HT1080 (cell line): ENCODE measurements around the gene CCL3. TPM values are rescaled to one million over a fixed set of nuclear protein-coding genes. Genes with fewer than 3 reads are reported as not detected.
A peak's percentile ranks its signal among the peaks of the same experiment; 100 is the strongest.
"Not testable (repeated sequence)": the region's sequence is repeated elsewhere in the genome, so short reads cannot be mapped to it uniquely, and the experiment has no call there.

Experiments used
- DNase-seq: peaks from one replicate; pipeline ENCODE4 v3.0.0-alpha.2; 2015; ENCODE audit warnings: low read depth
- total RNA-seq: library from RNA; depleted of rRNA; stranded (reverse); fragments of >200 nt; shearing (Covaris generic); gene quantifications from 2 replicates; pipeline ENCODE4 v1.2.3, GENCODE V29; 2014

CCL3 gene
- total RNA-seq, 1 experiment from 2014 or later = not detected

- DNase-seq = no peak
Observed at GRCh38 chr17:36117505-36118382, 27.8 kb upstream of the CCL3 start.

GRCh38 chr17:36115649-36115977, 25.7 kb upstream of the CCL3 start:
- DNase-seq = not testable (repeated sequence)

DNA sequence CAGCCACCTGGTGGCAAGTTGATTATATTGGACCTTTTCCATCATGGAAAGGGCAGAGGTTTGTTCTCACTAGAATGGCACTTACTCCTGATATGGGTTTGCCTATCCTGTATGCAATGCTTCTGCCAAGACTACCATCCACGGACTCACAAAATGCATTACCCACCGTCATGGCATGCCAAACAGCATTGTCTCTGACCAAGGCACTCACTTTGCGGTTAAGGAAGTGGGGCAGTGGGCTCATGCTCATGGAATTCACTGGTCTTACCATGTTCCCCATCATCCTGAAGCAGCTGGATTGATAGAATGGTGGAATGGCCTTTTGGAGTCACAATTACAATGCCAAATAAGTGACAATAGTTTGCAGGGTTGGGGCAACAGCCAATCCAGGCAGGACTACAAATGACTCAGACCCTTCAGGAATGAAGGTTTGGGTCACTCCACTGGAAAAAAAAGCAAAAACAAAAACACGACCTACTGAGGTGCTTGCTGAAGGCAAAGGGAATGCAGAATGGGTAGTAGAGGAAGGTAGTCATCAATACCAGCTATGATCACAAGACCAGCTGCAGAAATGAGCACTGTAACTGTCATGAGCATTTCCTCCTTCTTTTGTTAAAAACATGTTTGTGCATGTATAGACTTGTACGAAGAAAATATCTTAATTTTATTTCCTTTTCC, 25.2 kb upstream of the CCL3 start:
- peak; percentile 93 for DNase-seq

GRCh38 chr17:36113131-36113530, 23.2 kb upstream of the CCL3 start:
- DNase-seq = not testable (repeated sequence)

- no peak for DNase-seq
Observed at GRCh38 chr17:36112572-36112971, 22.6 kb upstream of the CCL3 start.

DNA sequence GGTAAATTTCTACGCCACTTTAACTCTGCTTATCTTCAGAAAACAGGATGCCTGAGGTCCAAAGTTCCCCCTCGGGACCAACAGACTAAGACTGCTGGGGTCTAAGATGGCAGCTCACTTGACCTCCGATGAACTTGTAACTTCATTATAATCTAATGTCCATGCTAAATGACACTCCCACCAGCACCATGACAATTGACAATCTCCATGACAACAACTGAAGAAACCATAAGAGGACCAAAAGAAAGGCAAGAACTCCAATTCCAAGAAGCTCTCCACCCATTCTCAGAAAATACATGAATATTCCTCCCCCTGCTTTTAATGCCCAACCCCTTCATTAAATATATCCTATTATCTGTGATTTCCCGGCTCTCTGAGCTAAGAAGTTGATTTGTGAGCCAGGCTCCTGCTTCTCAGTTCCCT, 21.1 kb upstream of the CCL3 start:
- DNase-seq = no peak

DNA sequence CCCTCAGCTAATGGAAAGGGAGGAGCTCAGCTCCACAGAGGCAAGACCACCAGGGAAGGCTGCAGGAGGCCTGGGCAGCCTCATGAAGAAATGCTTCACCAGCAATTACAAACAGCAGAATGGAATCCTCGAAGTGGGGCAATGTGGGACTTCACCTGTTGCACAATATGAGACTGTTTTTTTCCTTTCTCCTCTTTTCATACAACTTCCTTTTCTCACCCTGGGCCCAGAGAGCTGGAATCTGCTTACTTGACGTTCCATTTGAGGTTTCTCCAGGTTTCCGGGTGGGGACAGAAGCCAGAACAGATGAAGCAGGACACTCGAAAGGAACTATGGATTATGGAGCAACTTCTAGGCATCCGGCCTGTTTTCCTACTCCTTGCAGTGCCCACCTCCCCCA, 18.3 kb upstream of the CCL3 start:
- DNase-seq = not testable (repeated sequence)

GRCh38 chr17:36107660-36108059, 17.7 kb upstream of the CCL3 start:
- no peak for DNase-seq

DNA sequence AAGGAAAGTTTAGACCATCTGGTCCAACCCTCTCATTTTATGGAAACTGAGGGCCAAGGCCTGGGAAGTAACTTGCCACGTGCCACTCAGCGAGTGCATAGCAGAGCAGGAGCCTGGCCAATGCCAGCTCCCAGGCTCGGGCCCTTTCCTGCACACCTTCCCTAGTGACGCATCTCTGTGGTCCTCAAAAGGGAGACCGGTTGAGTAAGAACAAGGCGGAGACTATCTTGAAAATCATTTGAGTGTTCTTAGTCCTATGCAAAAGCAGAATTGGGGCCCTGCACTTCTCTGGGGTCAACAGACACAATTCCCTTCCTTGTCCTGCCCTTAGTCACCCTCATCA, 16.5 kb upstream of the CCL3 start:
- DNase-seq = no peak

DNA sequence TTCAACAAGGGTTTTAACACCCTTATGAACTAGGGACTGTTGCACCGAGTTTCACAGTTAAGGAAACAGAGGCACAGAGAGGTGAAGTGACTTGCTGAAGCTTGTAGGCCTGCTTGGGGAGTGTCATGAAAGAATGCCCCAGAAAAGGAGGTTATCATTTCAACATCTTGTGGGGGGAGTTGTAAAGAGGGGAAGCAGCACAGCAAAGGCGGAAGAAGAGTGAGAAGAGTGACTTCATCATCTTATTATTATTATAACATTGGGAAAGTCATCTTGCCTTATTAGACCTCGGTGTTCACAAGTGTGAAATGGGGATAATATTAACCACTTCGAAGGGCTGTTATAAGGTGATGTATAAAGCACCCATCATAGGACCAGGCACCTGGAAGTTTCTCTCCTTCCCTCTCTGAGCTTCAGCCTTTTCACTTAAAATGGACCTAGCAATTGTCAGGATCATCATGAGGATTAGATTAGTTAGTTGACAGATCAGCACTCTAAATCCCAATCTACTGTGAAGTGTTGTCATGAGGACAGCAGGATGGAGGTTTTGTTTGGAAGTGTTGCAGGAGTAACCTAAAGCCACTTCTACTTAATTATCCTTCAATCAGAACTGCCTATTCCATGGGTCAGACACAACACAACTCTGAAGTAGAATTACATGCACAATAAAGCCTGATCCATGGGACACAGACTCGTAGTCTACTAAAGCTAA, 16.0 kb upstream of the CCL3 start:
- no peak for DNase-seq

DNA sequence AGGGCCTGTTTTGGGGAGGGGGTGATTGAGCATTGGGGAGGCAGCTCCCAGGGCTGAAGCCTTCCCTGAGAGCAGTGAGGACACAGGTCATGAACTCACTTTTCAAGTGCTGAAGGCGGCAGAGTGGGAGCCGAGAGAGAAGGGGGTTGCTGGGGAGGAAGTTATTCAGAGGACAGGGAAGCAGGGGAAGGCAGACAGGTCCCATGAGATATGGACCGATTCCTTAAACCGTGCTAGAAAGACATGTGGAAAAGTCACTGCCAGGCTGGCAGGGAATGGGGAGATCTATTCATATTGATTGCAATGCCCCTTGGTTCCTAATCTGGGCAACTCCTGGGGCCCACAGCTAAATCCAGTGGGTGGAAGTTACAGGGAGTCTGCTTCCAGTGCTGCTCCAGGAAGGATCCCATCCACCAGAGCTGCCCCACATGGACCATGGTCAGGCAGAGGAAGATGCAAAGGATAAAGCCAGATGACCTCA, 14.8 kb upstream of the CCL3 start:
- DNase-seq = no peak

- DNase-seq = not testable (repeated sequence)
Observed at GRCh38 chr17:36104246-36104645, 14.3 kb upstream of the CCL3 start.

DNA sequence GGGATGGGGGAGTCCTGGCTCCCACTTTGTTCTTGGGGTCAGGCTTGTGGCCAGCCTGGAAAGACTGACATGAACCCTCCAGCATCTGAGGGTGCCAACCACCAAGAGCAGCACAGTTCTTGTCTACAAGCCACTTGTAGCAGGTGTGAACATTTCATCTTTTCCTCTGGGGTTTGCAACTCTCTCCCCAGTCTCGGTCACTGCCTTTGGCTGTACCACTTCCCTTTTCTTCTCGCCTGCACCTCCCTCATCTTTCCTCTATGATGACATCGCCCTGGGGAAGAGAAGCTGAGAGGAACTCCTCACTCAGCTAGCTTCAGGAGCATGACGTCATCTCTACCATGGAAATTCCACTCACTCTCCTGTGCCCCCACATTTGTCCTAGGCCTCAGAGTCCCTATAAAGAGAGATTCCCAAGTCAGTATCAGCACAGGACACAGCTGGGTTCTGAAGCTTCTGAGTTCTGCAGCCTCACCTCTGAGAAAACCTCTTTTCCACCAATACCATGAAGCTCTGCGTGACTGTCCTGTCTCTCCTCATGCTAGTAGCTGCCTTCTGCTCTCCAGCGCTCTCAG, 13.5 kb upstream of the CCL3 start, which contains the start of gene CCL4:
TSS of gene CCL4 (plus strand) at position 427 of the 575 bp plus-strand sequence. CDS start at position 506, 79 bp downstream.
- not testable (repeated sequence) for DNase-seq

GRCh38 chr17:36099004-36099403, 9.1 kb upstream of the CCL3 start:
- not testable (repeated sequence) for DNase-seq

GRCh38 chr17:36095992-36096391, 6.0 kb upstream of the CCL3 start:
- DNase-seq = no peak

GRCh38 chr17:36094746-36095145, 4.8 kb upstream of the CCL3 start:
- DNase-seq = no peak

GRCh38 chr17:36094232-36094631, 4.3 kb upstream of the CCL3 start:
- DNase-seq = no peak

- not testable (repeated sequence) for DNase-seq
Observed at GRCh38 chr17:36092715-36093114, 2.8 kb upstream of the CCL3 start.

- no peak for DNase-seq
Observed at GRCh38 chr17:36092230-36092629, 2.3 kb upstream of the CCL3 start.

GRCh38 chr17:36089339-36089865, 541 bp downstream of the CCL3 start:
- no peak for DNase-seq

- no peak for DNase-seq
Observed at GRCh38 chr17:36088670-36089338, 1.1 kb downstream of the CCL3 start.
